NCI-H2171 (cell line): Measurements from ENCODE around the gene TSPAN13.
A peak's percentile ranks its signal among the peaks of the same experiment; 100 is the strongest.
"Not testable (repeated sequence)": the region's sequence is repeated elsewhere in the genome, so short reads cannot be mapped to it uniquely, and the experiment has no call there.

Source experiments
- DNase-seq: peaks from one replicate; lab custom pipeline; 2025; lab: John Stamatoyannopoulos, UW

The TSPAN13 gene

DNA sequence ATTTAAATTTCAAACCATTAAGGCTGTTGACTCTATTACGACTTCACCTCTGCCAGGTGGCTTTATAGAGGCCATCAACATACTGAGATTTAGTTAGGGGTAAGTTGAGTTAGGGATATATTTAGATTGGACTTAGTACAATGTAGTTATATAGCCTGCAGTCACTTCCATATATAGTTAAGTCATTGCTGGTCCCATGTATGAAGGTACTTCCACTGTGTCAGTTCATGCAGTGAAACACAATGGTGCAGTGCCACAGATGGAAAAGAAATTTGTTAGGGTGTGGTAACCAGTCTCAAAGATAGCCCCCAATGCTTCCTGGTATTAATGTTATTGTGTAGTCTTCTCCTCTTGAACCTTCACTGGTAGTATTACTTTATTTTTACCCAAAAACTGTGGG, 12.6 kb upstream of the TSPAN13 start:
- no peak for DNase-seq

DNA sequence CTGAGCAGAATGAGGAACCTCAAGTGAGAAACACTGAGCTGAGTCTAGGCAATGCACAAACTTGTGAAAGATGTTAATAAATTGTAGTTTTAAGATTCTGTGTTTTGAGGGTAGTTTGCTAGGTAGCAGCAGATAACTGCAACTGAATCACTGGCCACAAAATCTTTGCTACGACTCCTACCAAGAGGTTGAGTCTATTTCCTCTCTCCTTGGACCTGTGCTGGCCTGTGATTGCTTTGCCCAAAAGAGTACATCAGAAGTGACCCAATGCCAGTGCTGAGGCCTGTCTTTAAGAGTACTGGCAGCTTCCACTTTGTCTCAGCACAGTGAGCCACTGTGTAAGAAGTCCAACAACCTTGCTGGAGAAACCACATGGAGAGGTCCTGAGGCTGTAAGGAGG, 11.9 kb upstream of the TSPAN13 start:
- DNase-seq: no peak

DNA sequence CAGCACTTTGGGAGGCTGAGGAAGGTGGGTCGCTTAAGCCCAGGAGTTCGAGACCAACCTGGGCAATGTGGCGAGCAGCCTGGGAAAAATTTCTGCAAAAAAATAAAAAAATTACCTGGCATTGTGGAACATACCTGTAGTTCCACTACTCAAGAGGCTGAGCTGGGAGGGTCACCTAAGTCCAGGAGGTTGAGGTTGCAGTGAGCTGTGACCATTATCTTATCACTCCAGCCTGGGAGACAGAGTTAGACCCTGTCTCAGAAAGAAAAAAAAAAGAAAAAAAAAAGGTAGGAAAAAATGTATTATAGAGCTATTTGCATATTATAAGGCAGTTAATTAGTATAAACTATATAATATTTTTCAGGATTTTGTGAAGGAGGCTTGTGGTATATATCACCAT, 11.0 kb upstream of the TSPAN13 start:
- DNase-seq: no peak

DNA sequence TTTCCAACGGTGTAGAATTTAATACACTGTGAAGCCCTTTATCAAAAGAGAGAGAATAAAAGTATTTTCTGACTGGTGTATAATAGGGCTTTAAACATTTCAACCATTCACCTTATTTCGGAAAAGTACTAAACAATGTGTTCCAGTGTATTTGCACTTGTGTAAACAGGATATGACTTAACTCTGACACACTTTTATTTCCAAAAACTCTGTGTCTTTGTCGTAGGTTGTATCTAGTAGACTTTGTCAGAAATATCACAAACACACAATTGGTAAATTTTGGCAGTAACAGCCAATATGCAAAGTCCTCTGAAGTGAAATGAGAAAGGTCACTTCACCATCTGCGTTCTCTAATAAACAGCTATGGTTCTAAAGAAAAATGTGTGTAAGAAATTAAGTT, 10.3 kb upstream of the TSPAN13 start:
- DNase-seq: no peak

DNA sequence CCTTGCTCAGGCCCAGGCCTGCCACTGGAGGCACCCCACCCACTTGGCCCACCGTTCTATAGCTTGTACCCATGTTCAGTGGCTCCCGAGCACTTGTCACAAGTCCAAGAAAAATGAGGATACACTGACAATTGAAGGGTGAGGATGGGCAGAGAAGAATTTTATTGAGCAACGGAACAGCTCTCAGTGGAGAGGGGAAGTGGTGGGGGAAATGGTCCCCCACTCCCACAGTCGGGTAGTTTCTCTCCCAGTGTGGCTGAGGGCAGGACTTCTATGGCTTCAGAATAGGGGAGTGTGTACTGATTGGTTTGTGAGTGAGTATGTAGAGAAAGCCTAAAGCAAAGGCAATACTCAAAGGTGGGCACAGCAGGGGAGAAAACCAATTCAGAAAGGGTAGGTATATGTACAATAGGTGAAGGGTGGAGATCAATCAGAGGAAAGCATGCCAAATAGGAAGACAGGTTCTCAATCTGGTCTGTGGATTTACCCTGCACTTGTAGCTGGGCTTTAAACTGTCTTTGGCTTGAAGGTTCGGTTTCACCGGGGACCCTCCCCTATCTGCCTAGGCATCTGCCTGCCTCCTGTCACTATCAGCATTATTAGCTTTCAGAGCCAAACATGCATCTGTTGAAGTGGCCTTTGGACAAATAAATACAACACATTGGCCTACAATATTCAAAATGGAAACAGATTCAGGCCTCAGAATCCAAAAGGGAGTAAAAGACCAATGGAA, 8.9 kb upstream of the TSPAN13 start:
- DNase-seq: no peak

DNA sequence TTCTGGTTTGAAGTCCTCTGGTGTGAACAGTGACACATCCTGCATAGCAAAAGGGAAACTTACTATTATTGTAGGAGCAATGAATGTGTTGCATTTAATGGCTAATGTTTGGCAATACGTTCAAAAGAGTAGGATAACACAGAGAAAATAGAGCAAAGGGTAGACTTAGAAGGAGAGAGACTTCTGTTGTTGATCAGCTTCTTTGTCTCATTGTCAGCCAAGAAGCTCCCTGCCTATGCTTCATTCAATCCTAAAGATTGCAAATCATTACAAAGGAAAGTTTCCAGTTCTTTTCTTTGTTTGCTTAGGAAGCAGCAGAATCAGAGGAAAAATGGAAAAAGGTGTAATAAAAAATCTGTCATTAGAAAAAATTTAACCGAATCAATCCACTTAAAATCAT, 7.9 kb upstream of the TSPAN13 start:
- no peak for DNase-seq

DNA sequence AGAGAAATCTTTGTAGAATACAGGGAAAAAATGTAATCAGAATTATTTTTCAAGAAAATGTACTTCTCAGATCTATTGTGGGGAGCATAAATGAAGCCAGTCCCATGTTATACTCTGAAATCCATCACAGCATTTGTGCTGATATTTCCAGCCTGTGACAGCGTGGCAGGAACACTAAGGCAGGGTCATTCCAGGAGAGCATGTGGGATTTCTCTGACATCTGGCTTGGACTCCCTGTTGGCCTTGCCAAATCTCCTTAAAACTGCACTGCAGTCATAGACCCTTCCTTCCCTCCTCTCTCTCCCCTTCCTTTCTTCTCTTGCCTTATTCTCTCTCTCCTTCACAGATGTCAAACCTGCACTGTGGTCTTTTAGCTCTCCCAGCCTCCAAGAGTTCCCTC, 6.5 kb upstream of the TSPAN13 start:
- no peak for DNase-seq

DNA sequence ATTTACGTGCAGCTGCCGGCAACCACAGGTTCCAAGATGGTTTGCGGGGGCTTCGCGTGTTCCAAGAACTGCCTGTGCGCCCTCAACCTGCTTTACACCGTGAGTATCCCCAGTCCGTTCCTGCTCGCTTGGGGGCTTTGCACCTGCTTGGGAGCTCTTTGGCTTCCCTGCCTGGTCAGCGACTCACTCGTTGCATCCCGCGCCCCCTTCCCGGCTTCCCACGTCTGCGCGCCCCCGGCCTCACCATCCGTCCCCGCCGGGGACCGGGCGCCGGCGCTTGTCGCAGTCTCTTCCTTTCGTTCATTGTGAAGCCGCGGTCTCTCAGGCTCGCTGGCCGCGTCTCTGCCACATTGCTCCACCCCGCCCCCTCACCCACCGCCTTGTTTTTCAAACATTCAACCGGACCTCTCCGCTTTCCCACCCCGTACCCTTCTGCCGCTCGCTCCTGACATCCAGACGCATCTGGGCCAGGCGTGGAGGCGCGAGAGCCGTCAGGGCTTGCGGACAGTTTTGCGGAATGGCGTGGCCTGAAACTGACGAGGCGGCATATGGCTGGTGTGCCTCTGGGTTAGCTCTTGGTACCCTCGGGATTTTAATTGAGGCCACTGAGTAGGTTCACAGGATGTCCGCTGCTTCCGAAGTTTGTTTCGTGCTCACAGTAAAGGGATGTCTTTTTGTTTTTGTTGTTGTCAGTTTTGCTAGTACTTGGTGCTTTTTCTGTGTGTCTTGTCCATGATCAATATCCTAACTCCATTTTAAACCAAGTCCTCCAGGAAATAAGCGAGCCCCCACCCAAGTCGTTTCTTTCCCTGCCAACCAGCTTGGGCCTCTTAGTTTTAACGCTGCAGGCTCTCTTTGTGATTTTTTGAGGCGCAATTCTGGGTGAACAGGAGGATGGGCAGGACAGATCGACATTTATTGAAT, 639 bp downstream of the TSPAN13 start:
- DNase-seq: peak; percentile 48

DNA sequence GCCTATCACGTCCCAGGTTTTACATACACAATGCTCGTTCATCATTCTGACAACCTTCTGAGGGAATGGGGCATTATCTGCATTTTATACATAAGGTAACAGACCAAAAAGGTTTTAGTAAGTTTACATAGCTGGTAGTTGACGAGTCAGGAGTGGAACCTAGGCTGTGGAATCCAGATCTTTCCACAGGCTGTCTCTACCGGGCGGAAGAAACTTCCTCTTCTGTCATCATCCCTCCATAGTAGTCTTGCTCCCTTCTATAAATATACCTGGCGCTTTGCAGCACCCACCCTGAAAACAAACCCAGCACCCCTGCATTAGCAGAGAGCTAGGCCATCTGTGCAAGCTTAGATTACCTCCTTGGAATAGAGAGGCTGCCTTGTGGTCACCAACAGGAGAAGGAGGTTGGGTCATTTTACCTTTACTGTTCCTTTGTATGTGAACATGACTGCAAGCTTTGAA, 1.3 kb downstream of the TSPAN13 start:
- peak; percentile 30 for DNase-seq

DNA sequence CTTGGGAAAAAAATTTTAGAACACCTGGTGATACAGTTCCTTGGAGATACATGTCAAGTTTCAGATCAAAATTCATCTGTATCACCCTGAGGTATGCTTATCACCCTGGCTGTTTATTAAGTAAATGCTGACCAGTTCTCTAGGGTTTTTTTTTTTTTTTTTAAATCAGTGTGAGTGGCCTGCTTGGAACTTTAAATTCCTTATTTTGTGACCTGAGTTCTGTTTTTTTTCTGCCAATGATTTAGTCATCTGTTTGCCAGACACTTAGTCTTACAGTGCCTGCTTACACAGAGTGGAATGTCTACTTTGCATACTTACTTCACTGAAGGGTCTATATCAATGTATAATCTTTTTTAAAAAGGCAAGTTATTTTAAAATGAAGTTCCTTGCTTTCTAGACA, 1.8 kb downstream of the TSPAN13 start:
- DNase-seq: no peak

DNA sequence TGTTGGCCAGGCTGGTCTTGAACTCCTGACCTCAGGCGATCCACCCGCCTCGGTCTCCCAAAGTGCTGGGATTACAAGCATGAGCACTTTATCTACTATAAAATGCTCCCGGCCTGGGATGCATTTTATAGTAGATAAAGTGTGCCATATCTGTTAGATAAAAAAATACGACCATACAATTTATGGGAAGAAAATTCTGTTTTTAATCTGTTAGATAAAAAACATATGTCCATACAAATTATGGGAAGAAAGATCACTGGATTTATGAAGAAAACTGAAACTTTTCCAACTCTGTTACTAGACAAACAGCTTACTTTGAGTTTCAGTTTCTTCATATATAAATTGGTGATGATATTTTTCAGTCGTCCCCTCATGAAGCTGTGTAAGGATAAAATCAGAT, 4.5 kb downstream of the TSPAN13 start:
- DNase-seq: no peak

DNA sequence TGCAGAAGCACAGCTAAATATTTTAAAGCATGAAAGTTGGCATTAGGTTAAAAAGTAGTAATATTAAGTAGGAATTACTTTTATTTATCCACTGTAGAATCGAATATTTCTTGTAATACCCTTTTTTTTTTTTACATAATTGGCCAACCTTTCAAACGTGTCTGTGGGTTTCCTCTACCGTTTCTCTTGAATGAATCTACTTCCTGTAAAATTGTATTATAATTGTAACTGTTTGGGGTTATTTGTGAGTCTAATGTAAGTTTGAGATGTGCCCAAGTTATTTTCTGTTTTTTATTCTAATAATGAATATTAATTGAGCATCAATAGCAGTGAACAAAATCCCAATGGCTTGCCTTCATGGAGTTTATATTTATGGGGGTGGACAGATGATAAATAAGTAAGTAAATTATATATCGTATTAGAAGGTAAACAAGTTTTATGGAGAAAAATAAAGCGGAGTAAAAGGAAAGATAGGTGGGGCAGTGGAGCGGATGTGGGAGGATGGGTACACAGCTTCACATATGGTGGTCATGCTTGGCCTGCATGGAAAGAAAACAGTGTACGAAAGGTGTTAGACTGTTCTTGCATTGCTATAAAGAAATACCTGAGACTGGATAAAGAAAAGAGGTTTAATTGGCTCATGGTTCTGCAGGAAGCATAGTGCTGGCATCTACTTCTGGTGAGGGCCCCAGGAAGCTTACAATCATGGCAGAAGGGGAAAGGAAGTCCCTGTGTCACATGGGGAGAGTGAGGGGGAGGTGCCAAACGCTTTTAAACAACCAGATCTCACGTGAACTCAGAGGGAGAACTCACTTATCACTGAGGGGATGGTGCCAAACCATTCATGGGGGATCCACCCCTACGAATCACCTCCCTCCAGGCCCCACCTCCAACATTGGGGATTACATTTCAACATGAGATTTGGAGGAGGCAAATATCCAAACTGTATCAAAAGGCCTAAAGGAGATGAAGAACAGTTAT, 5.4 kb downstream of the TSPAN13 start:
- no peak for DNase-seq

DNA sequence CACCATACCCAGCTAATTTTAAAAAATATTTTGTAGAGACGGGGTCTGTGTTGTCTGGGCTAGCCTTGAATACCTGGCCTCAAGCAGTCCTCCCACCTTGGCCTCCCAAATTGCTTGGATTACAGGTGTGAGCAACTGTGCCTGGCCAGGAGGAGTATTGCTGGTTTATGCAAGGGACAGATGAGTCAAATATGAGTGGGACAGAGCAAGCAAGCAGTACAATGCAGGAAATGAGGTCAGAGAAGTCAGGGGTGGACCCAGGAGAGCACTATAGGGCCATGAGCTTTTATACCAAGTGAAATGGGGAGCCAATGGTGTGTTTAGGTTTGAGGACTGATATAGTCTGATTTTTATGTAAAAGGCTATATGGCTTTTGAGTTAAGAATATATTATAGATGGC, 6.3 kb downstream of the TSPAN13 start:
- no peak for DNase-seq

DNA sequence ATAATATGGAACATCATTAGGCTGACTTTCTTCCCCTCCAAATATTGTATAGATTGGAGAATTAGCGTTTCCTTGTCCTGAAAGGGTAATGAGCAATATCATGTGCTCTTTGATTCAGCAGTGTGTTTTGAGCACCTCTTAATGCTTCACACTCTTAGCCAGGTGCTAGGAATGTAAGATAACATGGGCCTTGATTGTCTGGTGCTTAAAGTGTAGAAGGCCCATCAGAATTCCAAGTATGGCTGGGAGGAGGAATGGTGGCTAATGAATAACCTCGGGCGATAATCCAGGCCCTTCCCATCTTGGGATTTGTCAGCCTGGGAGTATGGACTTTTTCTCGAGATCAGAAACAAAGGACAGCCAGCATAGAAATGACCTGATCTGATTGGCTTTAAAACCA, 8.6 kb downstream of the TSPAN13 start:
- no peak for DNase-seq

DNA sequence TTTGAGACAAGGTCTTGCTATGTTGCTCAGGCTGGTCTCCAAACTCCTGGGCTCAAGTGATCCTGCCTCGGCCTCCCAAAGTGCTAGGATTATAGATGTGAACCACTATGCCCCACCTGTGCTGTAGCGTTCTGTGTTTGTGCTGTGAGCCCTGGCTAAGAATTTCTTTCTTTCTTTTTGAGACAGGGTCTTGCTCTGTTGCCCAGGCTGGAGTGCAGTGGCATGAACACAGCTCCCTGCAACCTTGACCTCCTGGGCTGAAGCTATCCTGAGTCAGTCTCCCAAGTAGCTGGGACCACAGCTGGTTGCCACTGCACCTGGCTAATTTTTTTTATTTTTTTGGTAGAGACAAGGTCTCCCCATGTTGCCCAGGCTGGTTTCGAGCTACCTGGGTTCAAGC, 11.4 kb downstream of the TSPAN13 start:
- DNase-seq: no peak

DNA sequence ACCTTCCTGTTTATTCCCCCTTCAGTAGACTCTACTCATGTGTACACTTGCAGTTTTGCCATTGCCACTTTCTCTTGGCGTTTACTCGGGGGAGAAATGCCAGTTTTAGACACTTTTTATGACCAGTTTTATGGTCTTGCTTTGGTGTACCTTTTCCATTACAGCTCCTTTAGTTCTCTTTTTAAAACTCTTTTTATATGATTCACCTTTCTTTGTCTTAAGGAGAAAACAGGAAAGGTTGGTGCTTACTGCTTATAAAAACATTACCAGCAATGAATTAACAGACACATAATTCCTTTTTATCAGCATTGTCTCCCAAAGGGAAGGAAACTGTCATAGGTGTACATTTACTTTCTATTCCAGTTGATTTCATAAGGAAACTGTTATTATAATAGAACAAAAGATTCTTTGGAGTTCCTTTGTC, 11.9 kb downstream of the TSPAN13 start:
- DNase-seq: no peak

DNA sequence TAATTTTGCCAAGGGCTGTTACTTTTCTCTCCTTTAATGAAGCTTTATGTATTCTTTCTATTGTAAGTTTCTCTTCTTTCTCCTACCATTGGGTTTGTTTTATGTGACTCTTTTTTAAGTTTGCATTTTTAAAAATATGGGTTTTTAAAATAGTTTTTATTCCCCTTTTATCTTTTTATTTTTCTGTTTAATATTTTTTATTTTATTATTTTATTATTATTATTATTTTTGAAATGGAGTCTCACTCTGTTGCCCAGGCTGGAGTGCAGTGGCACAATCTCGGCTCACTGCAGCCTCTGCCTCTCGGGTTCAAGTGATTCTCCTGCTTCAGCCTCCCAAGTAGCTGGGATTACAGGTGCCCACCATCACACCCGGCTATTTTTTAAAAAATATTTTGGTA, 16.4 kb downstream of the TSPAN13 start:
- not testable (repeated sequence) for DNase-seq

DNA sequence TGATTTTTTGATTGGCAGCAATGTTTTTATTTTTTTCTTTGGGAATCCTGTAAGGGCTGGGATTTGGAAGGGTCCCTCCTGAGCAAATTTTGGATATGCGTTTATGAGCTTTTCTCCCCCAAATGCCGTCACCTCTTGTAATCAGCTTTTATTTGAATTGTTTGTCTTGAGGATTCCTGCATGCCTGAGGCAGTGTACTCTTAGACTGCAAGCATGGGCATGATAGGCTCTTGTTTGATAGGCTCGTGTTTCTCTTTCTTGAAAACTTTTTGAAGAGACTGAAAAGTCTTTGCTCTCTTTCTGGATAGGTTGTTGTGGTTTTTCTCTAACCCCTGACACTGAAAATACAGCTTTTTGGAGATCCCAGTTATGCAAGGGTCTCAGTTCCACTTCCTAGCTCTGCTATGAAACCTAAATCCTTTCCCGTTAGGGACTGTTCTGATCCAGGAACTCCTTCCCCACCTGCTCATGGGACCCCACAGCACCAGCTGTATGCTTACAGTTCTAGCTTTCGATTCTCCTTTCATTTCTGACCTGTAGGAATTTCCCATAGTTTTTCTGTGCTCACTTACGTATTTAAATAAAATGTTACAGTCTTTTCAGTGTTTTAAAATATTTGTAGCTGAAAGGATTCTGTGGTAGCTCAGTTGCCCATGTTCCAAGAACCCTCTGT, 17.2 kb downstream of the TSPAN13 start:
- no peak for DNase-seq

DNA sequence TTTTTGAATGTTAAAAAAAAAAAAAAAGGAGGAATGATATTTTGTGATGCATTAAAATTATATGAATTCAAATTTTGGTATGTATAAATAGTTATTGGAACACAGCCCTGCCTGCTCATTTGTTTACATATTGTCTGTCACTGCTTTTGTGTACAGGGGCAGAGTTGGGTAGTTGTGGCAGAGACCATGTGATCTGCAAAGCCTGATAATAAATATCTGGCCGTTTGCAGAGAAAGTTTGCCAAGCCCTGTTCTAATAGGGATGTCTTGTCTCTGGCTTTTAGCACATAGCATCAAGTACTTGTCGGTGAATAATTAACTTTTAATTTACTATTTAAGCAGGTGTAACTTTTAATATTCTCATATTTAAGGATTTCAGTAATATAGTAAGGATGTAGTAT, 19.8 kb downstream of the TSPAN13 start:
- DNase-seq: no peak

DNA sequence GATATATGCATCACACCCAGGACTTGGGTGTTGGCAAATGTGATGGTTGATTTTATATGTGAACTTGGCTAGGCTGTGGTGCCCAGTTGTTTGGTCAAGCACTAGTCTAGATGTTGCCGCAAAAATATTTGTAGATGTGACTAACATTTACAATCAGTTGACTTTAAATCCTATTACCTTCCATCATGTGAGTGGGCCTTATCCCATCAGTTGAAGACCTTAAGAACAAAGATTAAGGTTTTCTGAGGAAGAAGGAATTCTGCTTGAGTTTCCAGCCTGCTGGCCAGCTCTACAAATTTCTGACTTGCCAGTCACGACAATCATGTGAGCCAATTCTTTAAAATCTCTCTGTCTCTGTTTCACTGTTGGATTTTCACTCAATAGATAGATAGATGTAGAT, 20.3 kb downstream of the TSPAN13 start:
- DNase-seq: no peak

DNA sequence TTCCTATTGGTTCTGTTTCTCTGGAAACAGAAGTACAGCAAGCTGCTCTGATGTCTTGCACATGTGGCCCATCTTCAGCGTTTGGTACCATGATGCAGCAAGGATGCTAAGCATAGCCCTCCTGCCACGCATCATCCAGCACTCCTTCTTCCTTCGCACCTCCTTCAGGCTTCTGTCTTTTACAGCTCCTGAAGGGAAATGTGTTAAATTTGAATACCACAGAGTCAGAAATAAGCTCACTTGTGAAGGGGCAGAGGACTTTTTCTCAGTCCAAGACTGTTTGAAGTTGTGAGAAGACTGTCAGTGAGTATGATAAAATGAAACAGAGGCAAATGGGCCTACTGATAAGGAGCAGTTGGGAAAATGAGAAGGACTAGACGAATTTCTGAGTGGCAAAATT, 20.7 kb downstream of the TSPAN13 start:
- no peak for DNase-seq

DNA sequence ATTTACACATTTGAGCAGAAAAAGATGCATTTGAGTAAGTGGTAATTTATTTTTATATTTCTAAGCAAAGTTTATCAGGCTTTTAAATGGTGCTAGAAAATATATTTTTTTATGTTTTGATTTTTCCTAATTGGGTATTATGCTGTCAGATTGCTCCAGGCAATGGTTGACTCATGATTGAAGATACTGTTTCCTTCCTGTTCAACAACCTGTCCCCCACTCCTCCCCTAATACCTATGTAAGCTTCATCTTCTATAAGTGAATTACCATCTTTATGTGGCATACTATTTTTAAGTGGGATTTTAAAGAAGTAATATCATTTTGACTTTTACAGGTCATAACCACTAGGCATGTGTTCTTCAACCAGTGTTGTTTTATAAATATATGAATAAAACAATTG, 21.4 kb downstream of the TSPAN13 start:
- DNase-seq: no peak
